ENCODE measurements around the gene TTC16. TPM values are rescaled to one million over a fixed set of nuclear protein-coding genes. Genes with fewer than 3 reads are reported as not detected.

Gene TTC16
- total RNA-seq, 1 donor from 2014 or later, result not detected

DNA sequence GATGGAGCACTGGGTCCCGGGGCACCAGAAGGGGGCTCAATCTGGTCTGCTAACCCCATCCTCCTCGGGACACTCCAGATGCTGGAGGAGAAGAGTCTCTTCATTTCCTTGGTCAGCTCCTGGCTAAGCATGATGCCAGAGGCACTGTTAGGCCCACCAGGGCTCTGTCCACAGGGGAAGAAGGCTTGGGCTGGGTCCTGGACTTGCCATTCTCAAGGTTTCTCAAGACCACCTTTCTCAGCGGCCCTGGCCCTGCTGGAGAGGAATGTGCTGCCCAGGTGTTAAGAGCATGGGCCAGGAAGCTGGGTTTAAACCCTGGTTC, 54.7 kb downstream of the TTC16 start:
- no peaks in the 10 kb centered on the region for H3K9me3 Mint-ChIP-seq
- no peak for ATAC-seq (ENCODE audit: low read depth)
- H3K27ac Mint-ChIP-seq, result peak overlapping the region; percentile 93
- POLR2A ChIA-PET, result interaction anchor here (0.6 to 7.6 kb wide), 19 partner anchors 8 to 505 kb away, joined by 3 to 96 read pairs (median 6); partner anchors contain the start of genes CDK9, FPGS, GOLGA2 and LRSAM1
- H3K4me3 Mint-ChIP-seq, result peak overlapping the region; percentile 93
- peaks cover 71% of the 10 kb centered on the region for H3K36me3 Mint-ChIP-seq (ENCODE audit: low read depth)
- peaks cover 72% of the 10 kb centered on the region for H3K4me1 Mint-ChIP-seq
- no peaks in the 10 kb centered on the region for H3K27me3 Mint-ChIP-seq
- TF ChIP-seq, protein P1, sequence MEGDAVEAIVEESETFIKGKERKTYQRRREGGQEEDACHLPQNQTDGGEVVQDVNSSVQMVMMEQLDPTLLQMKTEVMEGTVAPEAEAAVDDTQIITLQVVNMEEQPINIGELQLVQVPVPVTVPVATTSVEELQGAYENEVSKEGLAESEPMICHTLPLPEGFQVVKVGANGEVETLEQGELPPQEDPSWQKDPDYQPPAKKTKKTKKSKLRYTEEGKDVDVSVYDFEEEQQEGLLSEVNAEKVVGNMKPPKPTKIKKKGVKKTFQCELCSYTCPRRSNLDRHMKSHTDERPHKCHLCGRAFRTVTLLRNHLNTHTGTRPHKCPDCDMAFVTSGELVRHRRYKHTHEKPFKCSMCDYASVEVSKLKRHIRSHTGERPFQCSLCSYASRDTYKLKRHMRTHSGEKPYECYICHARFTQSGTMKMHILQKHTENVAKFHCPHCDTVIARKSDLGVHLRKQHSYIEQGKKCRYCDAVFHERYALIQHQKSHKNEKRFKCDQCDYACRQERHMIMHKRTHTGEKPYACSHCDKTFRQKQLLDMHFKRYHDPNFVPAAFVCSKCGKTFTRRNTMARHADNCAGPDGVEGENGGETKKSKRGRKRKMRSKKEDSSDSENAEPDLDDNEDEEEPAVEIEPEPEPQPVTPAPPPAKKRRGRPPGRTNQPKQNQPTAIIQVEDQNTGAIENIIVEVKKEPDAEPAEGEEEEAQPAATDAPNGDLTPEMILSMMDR (IDR thresholded peaks at IDR 0.05), result no peak
- CTCF ChIA-PET, result interaction anchor here (0.8 to 4.1 kb wide), 7 partner anchors 14 to 181 kb away, joined by 3 to 32 read pairs (median 5); partner anchors contain the start of genes CDK9 and TOR2A
- intact Hi-C loops (cut with micrococcal nuclease), result loop anchor here (2.0 to 5.0 kb wide), 3 partner anchors 18 to 297 kb away; partner anchors contain the start of genes NAIF1, SLC25A25 and STXBP1
- no peak for DNase-seq

DNA sequence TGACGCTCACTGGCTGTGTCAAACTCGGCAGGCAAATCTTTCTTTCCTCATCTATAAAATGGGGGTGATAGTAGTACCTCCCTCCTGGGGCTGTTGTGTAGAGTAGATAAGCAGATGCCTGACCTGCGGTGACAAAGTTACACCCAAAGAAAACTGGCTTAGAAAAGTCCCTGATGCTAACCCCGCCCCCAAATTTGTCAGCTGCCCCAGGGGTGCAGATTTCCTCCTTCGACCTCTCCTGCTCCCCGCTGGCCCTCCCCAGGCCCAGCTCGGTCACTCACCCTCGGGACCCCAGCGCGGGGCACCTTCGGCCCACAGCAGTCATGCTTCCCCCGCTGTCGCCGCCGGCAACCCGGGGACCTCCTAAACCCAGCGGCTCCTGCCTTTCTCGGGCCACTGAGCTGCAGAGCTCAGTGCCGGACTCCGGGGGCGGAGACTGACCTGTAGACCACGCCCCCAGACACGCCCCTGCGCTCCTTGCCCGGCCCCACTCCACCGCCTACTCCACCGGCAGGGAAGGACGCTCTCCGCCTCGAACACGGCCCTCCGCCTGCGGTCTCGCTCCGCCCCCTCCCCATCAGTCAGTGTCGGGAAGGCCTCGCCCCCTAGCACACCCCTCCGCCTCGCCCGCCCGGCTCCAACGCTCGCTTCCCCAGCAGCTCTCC, 55.2 kb downstream of the TTC16 start:
- DNase-seq, result peak; percentile 98
- peaks cover 72% of the 10 kb centered on the region for H3K4me1 Mint-ChIP-seq
- no peaks in the 10 kb centered on the region for H3K9me3 Mint-ChIP-seq
- H3K4me3 Mint-ChIP-seq, result peak overlapping the region; percentile 93
- POLR2A ChIA-PET, result interaction anchor here (0.5 to 7.6 kb wide), 23 partner anchors 9 to 505 kb away, joined by 3 to 96 read pairs (median 6); partner anchors contain the start of genes CDK9, FPGS, GOLGA2 and LRSAM1
- TF ChIP-seq, protein P1 (IDR thresholded peaks at IDR 0.05), result no peak
- H3K27ac Mint-ChIP-seq, result peak overlapping the region; percentile 93
- intact Hi-C loops (cut with micrococcal nuclease), result loop anchor here (1.0 to 5.0 kb wide), 8 partner anchors 8 to 296 kb away; partner anchors contain the start of genes FPGS, NAIF1, SLC25A25 and ST6GALNAC4
- peak; percentile 90 for ATAC-seq (ENCODE audit: low read depth)
- no peaks in the 10 kb centered on the region for H3K27me3 Mint-ChIP-seq
- H3K36me3 Mint-ChIP-seq (ENCODE audit: low read depth), result peaks cover 68% of the 10 kb centered on the region
- CTCF ChIA-PET, result interaction anchor here (0.8 to 4.1 kb wide), 8 partner anchors 13 to 181 kb away, joined by 3 to 32 read pairs (median 5); partner anchors contain the start of genes CDK9 and TOR2A

DNA sequence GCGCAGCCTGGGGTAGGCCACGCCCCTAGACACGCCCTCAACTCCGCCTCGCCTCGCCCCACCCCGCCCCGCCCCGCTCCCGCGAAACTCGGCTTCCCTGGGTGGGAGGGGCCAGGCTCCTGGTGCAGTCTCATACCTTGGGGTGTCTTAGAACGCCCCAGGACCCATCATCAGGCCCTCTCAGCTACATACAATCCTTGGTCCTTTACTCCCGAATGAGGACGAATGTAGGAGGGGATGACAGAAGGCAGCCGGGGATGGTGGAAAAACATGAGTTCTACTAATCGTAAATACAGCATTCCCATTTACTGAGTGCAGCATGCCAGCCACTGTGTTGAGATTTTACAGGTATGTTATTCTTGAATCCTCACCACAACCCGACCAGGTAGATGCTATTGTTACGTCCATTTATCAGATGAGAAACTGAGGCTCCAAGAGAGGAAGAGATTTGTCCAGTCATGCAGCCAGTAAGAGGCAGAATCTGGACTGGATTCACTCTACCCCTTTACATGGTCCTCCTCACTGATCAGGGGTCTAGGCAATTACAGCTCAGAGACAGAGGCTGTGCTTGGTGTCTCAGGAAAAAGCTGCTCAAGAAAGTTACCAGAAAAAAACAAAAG, 55.8 kb downstream of the TTC16 start:
- H3K9me3 Mint-ChIP-seq, result no peaks in the 10 kb centered on the region
- POLR2A ChIA-PET, result interaction anchor here (0.5 to 7.6 kb wide), 21 partner anchors 8 to 357 kb away, joined by 3 to 96 read pairs (median 6); partner anchors contain the start of genes CDK9, FPGS, LRSAM1 and RPL12
- H3K4me3 Mint-ChIP-seq, result peak overlapping the region; percentile 93
- intact Hi-C loops (cut with micrococcal nuclease), result loop anchor here (1.0 to 5.0 kb wide), 8 partner anchors 8 to 296 kb away; partner anchors contain the start of genes FPGS, NAIF1, SLC25A25 and ST6GALNAC4
- peaks cover 66% of the 10 kb centered on the region for H3K36me3 Mint-ChIP-seq (ENCODE audit: low read depth)
- peak overlapping the region; percentile 93 for H3K27ac Mint-ChIP-seq
- H3K4me1 Mint-ChIP-seq, result peaks cover 74% of the 10 kb centered on the region
- ATAC-seq (ENCODE audit: low read depth) (no peak), DNase-seq (no peak)
- CTCF ChIA-PET, result interaction anchor here (0.8 to 4.1 kb wide), 8 partner anchors 12 to 182 kb away, joined by 3 to 32 read pairs (median 5); partner anchors contain the start of genes CDK9 and TOR2A
- TF ChIP-seq, protein P1 (IDR thresholded peaks at IDR 0.05), result no peak
- H3K27me3 Mint-ChIP-seq, result no peaks in the 10 kb centered on the region

DNA sequence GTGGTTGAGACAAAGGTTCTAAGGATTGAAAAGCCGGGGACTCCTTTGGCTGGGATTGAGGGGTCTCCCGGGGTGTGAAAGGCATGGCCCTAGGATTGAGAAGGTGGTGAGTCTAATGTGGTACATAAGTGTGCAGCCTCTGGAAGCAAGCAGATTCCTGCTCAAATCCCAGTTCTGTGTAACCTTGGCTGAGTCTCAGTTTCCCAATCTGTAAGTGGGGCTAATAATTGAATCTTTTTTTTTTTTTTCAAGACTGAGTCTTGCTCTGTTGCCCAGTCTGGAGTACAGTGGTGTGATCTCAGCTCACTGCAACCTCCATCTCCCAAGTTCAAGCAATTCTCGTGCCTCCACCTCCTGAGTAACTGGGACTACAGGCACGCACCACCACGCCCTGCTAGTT, 56.7 kb downstream of the TTC16 start:
- H3K4me1 Mint-ChIP-seq, result peaks cover 66% of the 10 kb centered on the region
- no peak overlapping the region for H3K4me3 Mint-ChIP-seq
- TF ChIP-seq, protein P1 (IDR thresholded peaks at IDR 0.05), result no peak
- no peaks in the 10 kb centered on the region for H3K27me3 Mint-ChIP-seq
- H3K36me3 Mint-ChIP-seq (ENCODE audit: low read depth), result peaks cover 60% of the 10 kb centered on the region
- intact Hi-C loops (cut with micrococcal nuclease), result loop anchor here (5.0 kb wide), 2 partner anchors 160 to 295 kb away; partner anchors contain the start of genes NAIF1, SLC25A25 and STXBP1
- DNase-seq (no peak), ATAC-seq (ENCODE audit: low read depth) (no peak)
- peak overlapping the region; percentile 12 for H3K27ac Mint-ChIP-seq
- POLR2A ChIA-PET, result interaction anchor here (0.7 to 7.6 kb wide), 7 partner anchors 7 to 93 kb away, joined by 3 to 96 read pairs (median 21); partner anchors contain the start of genes CDK9, FPGS, SH2D3C and TOR2A
- CTCF ChIA-PET, result interaction anchor here (2.5 to 4.1 kb wide), 2 partner anchors 11 to 38 kb away, joined by 11 to 32 read pairs; partner anchors contain the start of genes CDK9 and TOR2A
- H3K9me3 Mint-ChIP-seq, result no peaks in the 10 kb centered on the region
